HL-60 (cell line): ENCODE data around the gene STS. TPM values are rescaled to one million over a fixed set of nuclear protein-coding genes. Genes with fewer than 3 reads are reported as not detected.

Source experiments
- DNase-seq, 2 experiments: peaks; one replicate each; pipeline ENCODE4 v3.0.0-alpha.2; 2010 to 2020; ENCODE audit warnings: low read depth in 1 of 2, low spot score in 1 of 2
- H3K27ac ChIP-seq: fragments of 250-450 bp; sonication (Bioruptor Pico); replicated peaks from 2 replicates; pipeline ENCODE4 v1.5.1; 2020; ENCODE audit warnings: mild to moderate bottlenecking, moderate library complexity
- H3K27me3 ChIP-seq: fragments of 250-450 bp; sonication (Bioruptor Pico); 2 replicates; pipeline ENCODE4 v1.5.1; 2021; ENCODE audit warnings: mild to moderate bottlenecking, moderate library complexity; ENCODE audit not compliant: insufficient read depth, poor library complexity, severe bottlenecking
- H3K4me3 ChIP-seq: replicated peaks from 2 replicates; pipeline ENCODE4 v1.5.1; 2011; ENCODE audit warnings: mild to moderate bottlenecking, control low read depth, low read length; ENCODE audit not compliant: insufficient read depth
- CTCF ChIP-seq: IDR thresholded peaks from one replicate; pipeline ENCODE4 v1.5.1; 2011; ENCODE audit warnings: low read length, control low read depth, inconsistent platforms; ENCODE audit not compliant: insufficient read depth
- GABPA ChIP-seq: IDR thresholded peaks from 2 replicates; pipeline ENCODE4 v1.6.1; 2012; ENCODE audit warnings: low read depth
- POLR2AphosphoS5 ChIP-seq: IDR thresholded peaks from 2 replicates; pipeline ENCODE4 v1.6.1; 2012; ENCODE audit warnings: low read depth
- REST ChIP-seq: IDR thresholded peaks from 2 replicates; pipeline ENCODE4 v1.6.1; 2012; ENCODE audit warnings: low read depth; ENCODE audit not compliant: insufficient replicate concordance
- SPI1 ChIP-seq: IDR thresholded peaks from 2 replicates; pipeline ENCODE4 v1.6.1; 2012; ENCODE audit warnings: low read depth, mild to moderate bottlenecking, borderline replicate concordance
- microRNA-seq: library from miRNA; unstranded; fragments of <30 nt; microRNA quantifications from one replicate; pipeline ENCODE4, GENCODE V29; 2018

Gene STS

DNA sequence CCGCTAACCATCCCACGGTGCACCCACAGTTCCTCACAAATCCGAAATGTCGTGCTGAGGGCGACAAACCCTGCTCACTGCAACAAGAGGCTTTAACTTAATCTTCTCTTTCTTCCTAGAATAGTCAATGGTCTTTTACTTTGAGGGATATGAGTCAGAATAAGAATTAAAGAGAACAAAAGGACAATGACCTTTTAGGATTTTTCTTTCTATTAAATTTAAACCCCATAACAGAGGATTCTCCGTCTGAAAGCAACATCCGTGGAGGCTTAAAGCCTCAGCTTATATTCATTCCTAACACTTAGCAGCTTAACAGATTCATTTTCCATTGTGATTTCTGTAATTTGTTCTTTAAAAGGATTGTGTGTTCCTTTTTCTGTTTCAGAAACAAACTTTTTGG is 45.4 kb downstream of the STS start:
- TF ChIP-seq REST (no peak), GABPA (no peak), CTCF (no peak), SPI1 (no peak), POLR2AphosphoS5 (no peak)
- Histone ChIP-seq H3K27me3 (no peaks in the 10 kb centered on the region), H3K4me3 (no peak overlapping the region), H3K27ac (no peak overlapping the region)
- no peak for DNase-seq

DNA sequence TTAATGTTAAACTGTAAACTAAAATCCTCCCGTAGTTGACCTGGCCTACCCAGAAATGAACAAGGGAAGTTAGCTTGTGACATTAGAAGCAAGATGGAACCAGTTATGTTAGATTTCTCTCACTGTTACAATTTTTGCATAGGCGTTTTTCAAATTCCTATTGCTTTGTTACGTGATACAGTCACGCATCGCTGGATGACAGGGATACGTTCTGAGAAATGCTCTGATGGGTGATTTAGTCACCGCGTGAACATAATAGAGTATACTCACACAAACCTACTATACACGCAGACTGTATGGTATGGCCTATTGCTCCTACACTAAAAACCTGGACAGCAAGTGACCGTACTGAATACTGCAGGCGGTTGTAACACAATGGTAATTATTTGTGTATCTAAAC is 47.1 kb downstream of the STS start:
- TF ChIP-seq POLR2AphosphoS5: no peak
- TF ChIP-seq SPI1: no peak
- no peak for TF ChIP-seq GABPA
- no peak for TF ChIP-seq REST
- TF ChIP-seq CTCF: no peak
- Histone ChIP-seq H3K4me3 (no peak overlapping the region), H3K27me3 (no peaks in the 10 kb centered on the region), H3K27ac (no peak overlapping the region)
- no peak for DNase-seq

Small RNAs within 50 kb of the gene (microRNA-seq; reads per million reads assigned to microRNA genes)
- not detected for gene MIR4767
